HG03575 (cell line): ENCODE measurements around the gene SCN5A.
"Not testable (repeated sequence)": the region's sequence is repeated elsewhere in the genome, so short reads cannot be mapped to it uniquely, and the experiment has no call there.

Experiments used
- ATAC-seq: cut with Tn5 transposase; IDR thresholded peaks from one replicate; pipeline ENCODE4 v1.9.1; 2021; ENCODE audit not compliant: unreplicated experiment, insufficient number of reproducible peaks, low FRiP score; ENCODE audit errors: extremely low read depth

Gene SCN5A

DNA sequence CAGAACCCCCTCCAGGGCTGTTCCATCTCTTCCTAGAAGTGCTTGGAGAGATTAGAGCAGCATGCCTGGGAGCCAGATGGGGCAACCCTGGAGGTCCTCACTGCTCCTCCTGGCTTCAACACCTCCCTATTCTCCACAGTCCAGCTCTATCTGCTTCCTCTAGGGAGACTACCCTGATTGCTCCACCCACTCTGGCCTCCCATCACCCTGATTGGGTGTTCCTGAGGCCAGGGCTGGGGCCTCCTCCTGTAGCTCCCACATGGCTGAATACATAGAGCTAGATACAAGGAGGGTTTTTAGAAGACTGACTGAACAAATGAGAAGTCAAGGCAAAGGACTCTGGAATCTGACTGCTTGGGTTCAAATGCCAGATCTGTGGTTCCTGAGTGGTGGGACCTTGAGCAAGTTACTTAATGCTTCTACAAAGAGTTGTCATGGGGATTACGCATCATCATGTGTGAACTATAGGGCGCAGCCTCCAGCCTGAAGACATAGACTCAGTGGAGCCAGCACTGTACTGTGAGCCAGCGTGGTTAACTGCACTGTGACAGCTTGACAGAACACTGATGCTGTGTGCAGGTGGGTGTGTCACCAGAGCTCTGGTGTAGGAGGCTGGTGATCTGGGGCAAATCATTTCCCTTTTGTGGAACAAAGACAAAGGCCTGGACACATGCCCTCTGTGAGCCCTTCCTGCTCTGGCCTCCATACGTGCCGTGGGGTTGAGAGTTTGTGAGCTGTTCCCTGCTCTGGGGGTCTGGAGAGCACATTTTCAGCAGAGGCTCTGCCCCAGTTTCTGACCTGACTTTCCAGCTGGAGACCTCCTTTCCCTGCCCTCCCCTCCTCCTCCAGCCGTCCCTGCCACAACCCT lies 74.8 kb downstream of the SCN5A start:
- ATAC-seq: no peak

DNA sequence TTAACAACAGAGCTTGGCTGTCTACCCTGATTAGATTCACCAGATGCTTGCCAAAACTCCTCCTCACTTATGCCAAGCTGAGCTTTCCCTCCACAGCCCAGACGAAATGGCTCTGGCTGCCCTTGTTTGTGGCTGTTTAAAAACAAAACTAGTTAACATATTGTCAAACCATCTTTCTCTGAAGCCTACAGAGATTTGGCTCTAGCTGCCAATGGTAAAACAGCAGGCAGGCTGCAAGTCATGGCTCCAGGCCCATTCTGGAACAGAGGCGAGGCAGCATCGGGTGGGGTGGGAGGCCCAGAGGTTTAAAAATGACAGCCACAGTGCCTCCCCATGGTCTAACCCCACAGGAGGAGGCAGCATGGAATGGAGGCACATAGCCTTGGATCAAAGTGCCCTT lies 75.9 kb downstream of the SCN5A start:
- ATAC-seq: no peak

DNA sequence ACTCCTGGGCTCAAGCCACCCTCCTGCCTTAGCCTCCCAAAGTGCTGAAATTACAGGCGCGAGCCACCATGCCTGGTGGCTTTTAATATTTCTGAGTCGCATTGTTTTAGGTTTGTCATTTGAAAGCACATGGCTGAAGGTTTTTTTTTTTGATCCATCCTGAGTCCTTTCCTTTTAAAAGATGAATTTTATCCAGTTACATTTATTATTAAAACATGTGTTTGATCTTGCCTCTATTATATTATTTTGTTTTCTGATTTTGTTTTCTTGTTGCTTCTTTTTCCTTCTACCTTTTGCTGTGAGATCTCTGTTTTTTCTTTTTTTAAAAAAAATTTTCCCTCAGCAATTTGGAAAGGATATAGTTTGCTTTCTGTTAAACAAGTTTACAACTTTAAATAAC lies 76.4 kb downstream of the SCN5A start:
- ATAC-seq: no peak

DNA sequence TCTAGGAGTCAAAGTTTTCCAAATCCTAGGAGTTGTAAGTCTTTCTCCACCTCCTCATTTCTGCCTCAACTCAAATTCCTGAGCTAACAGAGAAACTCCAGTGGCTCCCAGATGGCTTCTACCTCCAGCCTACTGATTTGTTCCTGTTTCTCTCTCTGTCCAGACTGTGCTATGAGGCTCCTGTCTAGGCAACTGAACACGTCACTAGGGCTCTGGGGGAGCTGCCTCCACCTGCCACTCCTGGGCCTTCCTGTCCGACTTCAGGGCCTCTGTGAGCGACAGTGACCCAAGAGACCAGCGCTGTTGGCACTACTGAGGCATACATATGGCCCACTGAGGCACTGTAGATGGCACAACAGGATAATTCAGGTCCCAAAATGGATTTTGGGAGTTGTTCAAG lies 82.0 kb downstream of the SCN5A start:
- no peak for ATAC-seq

- ATAC-seq: not testable (repeated sequence)
Measured at GRCh38 chr3:38566794-38567193, 82.7 kb downstream of the SCN5A start.

- no peak for ATAC-seq
Measured at GRCh38 chr3:38566215-38566528, 83.3 kb downstream of the SCN5A start.

- no peak for ATAC-seq
Measured at GRCh38 chr3:38565339-38566214, 83.9 kb downstream of the SCN5A start.

- no peak for ATAC-seq
Measured at GRCh38 chr3:38564631-38565338, 84.7 kb downstream of the SCN5A start.

GRCh38 chr3:38563886-38564270 lies 85.6 kb downstream of the SCN5A start:
- ATAC-seq: no peak

DNA sequence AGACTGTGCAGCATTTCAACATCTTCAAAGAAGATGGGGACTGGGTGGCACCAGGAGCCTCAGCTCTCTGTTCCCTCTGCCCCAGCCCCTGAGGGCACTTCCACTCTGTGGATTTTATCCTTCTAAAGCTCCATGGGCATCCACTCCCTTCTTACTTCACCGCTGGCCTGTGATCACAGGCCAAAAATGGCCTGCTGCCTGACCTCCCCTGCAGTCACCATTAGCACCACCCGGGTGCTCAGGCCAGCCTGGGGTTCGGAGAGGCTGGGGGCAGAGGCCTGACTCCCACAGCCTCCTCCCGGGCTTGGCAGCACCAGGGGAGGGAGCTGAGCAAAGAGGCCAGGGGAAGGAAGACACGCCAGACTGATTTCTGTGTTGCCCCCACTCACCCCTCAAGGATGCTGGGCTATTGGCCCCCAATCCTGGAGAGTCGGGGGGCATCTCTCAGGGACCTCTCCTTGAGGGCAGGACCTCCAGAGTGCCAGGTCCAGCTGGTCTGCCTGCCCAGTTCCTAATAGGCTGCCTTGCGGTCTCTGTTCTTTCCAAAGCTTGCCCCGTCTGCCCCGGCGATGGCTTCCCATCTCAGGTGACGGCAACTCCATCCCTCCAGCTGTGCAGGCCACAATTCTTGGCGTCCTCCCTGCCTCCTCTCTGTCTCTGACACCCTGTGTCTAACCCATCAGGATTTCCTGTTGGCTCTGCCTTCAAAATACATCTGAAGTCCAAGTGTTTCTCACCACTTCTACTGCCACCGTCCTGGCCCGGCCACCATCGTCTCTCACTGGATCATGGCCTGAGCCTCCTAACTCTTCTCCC lies 86.2 kb downstream of the SCN5A start:
- no peak for ATAC-seq

- ATAC-seq: no peak
Measured at GRCh38 chr3:38562467-38562925, 87.0 kb downstream of the SCN5A start.

DNA sequence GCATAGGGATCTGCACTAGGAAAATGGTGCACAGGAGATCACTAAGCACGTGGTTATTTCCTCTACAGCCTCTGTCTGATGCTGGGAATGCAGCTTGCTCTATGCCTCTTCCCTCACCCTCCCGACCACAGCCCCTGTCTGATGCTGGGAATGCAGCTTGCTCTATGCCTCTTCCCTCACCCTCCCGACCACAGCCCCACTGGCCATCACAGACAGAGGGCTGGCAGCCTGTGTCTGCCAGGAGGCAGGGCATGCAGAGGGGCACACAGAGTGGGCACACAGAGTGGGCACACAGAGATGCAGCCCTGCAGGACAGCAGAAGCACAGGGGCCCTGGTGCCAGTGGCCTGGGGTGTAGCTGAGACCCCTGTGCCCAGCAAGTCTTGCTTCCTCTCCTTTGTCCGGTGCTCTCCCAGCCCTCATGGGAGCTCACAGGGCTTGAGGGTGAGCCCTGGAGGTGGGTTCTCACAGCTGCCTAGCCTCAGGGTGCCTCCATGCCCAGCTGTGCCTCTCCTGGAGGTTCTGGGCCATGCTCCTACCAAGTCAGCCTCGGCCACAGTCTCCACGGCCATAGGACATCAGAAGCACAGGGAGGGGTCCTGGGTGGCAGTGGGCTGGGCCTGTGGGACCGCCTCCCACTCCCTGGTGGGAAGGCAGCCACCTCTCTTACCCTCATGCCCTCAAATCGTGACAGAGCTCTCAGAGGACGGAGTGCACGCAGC lies 87.6 kb downstream of the SCN5A start:
- ATAC-seq: no peak

- no peak for ATAC-seq
Measured at GRCh38 chr3:38560996-38561717, 88.3 kb downstream of the SCN5A start.

DNA sequence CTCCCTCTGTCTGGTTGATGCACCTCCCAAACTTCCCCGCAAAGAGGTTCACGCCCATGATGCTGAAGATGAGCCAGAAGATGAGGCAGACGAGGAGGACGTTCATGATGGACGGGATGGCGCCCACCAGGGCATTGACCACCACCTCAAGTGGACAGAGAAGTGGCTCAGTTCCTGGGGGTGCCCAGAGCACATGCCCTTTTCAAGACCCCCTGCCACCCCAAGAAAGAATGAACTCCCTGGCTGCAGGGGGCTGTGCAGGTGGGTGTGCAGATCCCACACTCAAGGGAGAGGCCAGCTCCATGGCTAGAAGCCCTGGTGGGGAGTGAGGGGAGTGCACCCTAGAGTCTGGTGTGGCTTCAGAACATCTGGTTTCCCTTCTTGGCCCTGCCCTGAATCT lies 89.2 kb downstream of the SCN5A start:
- no peak for ATAC-seq

- no peak for ATAC-seq
Measured at GRCh38 chr3:38558864-38559263, 90.6 kb downstream of the SCN5A start.

- ATAC-seq: no peak
Measured at GRCh38 chr3:38556640-38557358, 92.7 kb downstream of the SCN5A start.

DNA sequence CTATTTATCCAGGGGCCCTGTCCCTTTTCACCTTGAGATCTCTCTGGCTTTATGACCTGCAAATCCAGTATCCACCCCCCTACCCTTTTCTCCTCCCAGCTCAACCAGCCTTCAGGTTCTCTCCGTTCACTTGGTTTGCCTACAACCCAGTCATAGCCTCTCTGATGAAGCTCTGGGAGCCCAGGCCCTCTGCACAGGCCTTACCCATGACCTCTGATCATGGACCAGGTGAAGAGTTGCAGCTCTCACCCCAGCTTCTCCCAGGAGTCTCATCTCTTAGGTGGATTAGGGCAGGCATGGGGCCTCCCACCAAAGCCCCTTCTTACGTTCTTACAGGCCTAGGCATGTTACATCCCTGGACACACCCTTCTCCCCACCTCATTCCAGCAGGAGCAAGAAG lies 93.6 kb downstream of the SCN5A start:
- no peak for ATAC-seq
